SK-N-SH (cell line): ENCODE results near the gene CFTR. TPM values are rescaled to one million over a fixed set of nuclear protein-coding genes. Genes with fewer than 3 reads are reported as not detected.

Experiments
- CTCF ChIA-PET: fragments of 300-600, 350-600 bp; formaldehyde crosslinking; extraction: SDS; loops from one replicate; lab custom pipeline; 2021; lab: Yijun Ruan, JAX
- POLR2A ChIA-PET: fragments of 350-600 bp; sonication (Branson Sonifier 250); formaldehyde crosslinking; extraction: SDS; loops from one replicate; lab custom pipeline; 2020; ENCODE audit warnings: antibody characterized with exemption, inconsistent platforms; lab: Yijun Ruan, JAX
- DNase-seq: peaks from one replicate; pipeline ENCODE4 v3.0.0; 2012
- H2AFZ ChIP-seq: fragments of 200-600 bp; sonication (generic); 2 replicates; pipeline ENCODE4 v1.8.1; 2016; ENCODE audit warnings: antibody characterized with exemption, mild to moderate bottlenecking, low read depth
- H3F3A ChIP-seq: fragments of 200-600 bp; sonication (generic); replicated peaks from 2 replicates; pipeline ENCODE3; 2016; ENCODE audit warnings: antibody characterized with exemption, mild to moderate bottlenecking; ENCODE audit not compliant: insufficient read depth
- H3K27ac ChIP-seq, 2 experiments: fragments of 200-500 bp in 1 of 2; fragments of 200-600 bp in 1 of 2; sonication (Bioruptor generic) in 1 of 2; sonication (generic), shearing (Covaris generic) in 1 of 2; 2 replicates each; pipeline versions ENCODE4 v1.5.1 to v1.6.1; 2014 to 2016; ENCODE audit warnings: low read depth in 2 of 2, inconsistent platforms in 1 of 2, low read length in 1 of 2, mild to moderate bottlenecking in 1 of 2, mixed read lengths in 1 of 2
- H3K27me3 ChIP-seq: fragments of 200-600 bp; sonication (generic), shearing (Covaris generic); 2 replicates; pipeline ENCODE4 v1.6.1; 2016; ENCODE audit warnings: mixed run types; ENCODE audit not compliant: insufficient read depth
- H3K36me3 ChIP-seq, 2 experiments: fragments of 200-500 bp in 1 of 2; fragments of 200-600 bp in 1 of 2; sonication (Bioruptor generic) in 1 of 2; sonication (generic) in 1 of 2; replicated peaks in 1 of 2; 2 replicates each; pipeline versions ENCODE3 to v1.5.1; 2014 to 2016; ENCODE audit warnings: low read length in 1 of 2, mild to moderate bottlenecking in 1 of 2; ENCODE audit not compliant: insufficient read depth in 2 of 2, control insufficient read depth in 1 of 2
- H3K4me1 ChIP-seq, 2 experiments: fragments of 200-500 bp in 1 of 2; fragments of 200-600 bp in 1 of 2; sonication (Bioruptor generic) in 1 of 2; sonication (generic), shearing (Covaris generic) in 1 of 2; 2 replicates each; pipeline versions ENCODE4 v1.5.1 to v1.6.1; 2014 to 2016; ENCODE audit warnings: low read depth in 1 of 2, low read length in 1 of 2, mixed run types in 1 of 2; ENCODE audit not compliant: insufficient read depth in 2 of 2, control insufficient read depth in 1 of 2
- H3K4me2 ChIP-seq: fragments of 200-600 bp; sonication (generic), shearing (Covaris generic); 2 replicates; pipeline ENCODE4 v1.6.1; 2017; ENCODE audit warnings: mixed run types
- H3K4me3 ChIP-seq, 2 experiments: fragments of 200-500 bp in 1 of 2; fragments of 200-600 bp in 1 of 2; sonication (Bioruptor generic) in 1 of 2; sonication (generic), shearing (Covaris generic) in 1 of 2; 2 replicates each; pipeline versions ENCODE4 v1.5.1 to v1.8.1; 2014 to 2016; ENCODE audit warnings: low read depth in 2 of 2, inconsistent platforms in 1 of 2, low read length in 1 of 2, mild to moderate bottlenecking in 1 of 2, mixed read lengths in 1 of 2, moderate library complexity in 1 of 2
- H3K79me2 ChIP-seq: fragments of 200-600 bp; sonication (generic); 2 replicates; pipeline ENCODE4 v1.8.1; 2017; ENCODE audit warnings: mild to moderate bottlenecking; ENCODE audit not compliant: insufficient read depth
- H3K9ac ChIP-seq: fragments of 200-600 bp; sonication (generic); 2 replicates; pipeline ENCODE4 v1.6.1; 2017; ENCODE audit warnings: mixed run types
- H3K9me2 ChIP-seq: fragments of 200-600 bp; sonication (generic); 2 replicates; pipeline ENCODE4 v1.6.1; 2017; ENCODE audit warnings: mixed run types
- H3K9me3 ChIP-seq: fragments of 200-600 bp; sonication (generic); 2 replicates; pipeline ENCODE4 v1.6.1; 2017; ENCODE audit warnings: mixed run types, mild to moderate bottlenecking, moderate library complexity
- H4K20me1 ChIP-seq: fragments of 200-600 bp; sonication (generic); 2 replicates; pipeline ENCODE4 v1.6.1; 2017; ENCODE audit warnings: mild to moderate bottlenecking, mixed run types; ENCODE audit not compliant: insufficient read depth
- ELF1 ChIP-seq: IDR thresholded peaks from 2 replicates; pipeline ENCODE4 v1.4.0; 2012
- FOXJ3 ChIP-seq: sonication (generic); formaldehyde crosslinking; IDR thresholded peaks from 2 replicates; pipeline ENCODE4 v1.5.1; 2020; ENCODE audit warnings: mild to moderate bottlenecking, missing genetic modification reagents
- GABPA ChIP-seq: IDR thresholded peaks from 2 replicates; pipeline ENCODE4 v1.4.0; 2012; ENCODE audit warnings: low read depth, mild to moderate bottlenecking
- JUND ChIP-seq: IDR thresholded peaks from 2 replicates; pipeline ENCODE4 v1.4.0; 2012
- NFIC ChIP-seq: IDR thresholded peaks from 2 replicates; pipeline ENCODE4 v1.4.0; 2012; ENCODE audit warnings: borderline replicate concordance
- NRF1 ChIP-seq: IDR thresholded peaks from 2 replicates; pipeline ENCODE4 v1.6.1; 2012; ENCODE audit warnings: low read depth, mild to moderate bottlenecking, low read length
- RAD21 ChIP-seq: IDR thresholded peaks from 2 replicates; pipeline ENCODE4 v1.6.1; 2012; ENCODE audit warnings: mild to moderate bottlenecking, low read length
- RCOR1 ChIP-seq: fragments of 150-350 bp; IDR thresholded peaks from 2 replicates; pipeline ENCODE4 v1.6.1; 2017; ENCODE audit warnings: antibody characterized with exemption, low read length
- RFX5 ChIP-seq: IDR thresholded peaks from 2 replicates; pipeline ENCODE4 v1.6.1; 2012; ENCODE audit warnings: mild to moderate bottlenecking, improper control_type of control experiment, low read length
- RXRA ChIP-seq: IDR thresholded peaks from 2 replicates; pipeline ENCODE4 v1.4.0; 2012; ENCODE audit warnings: low read depth, mild to moderate bottlenecking, borderline replicate concordance
- SMC3 ChIP-seq: IDR thresholded peaks from 2 replicates; pipeline ENCODE4 v1.6.1; 2012; ENCODE audit warnings: low read depth, low read length, improper control_type of control experiment
- TAF1 ChIP-seq: IDR thresholded peaks from 2 replicates; pipeline ENCODE4 v1.6.1; 2012; ENCODE audit warnings: low read depth, mild to moderate bottlenecking, low read length, moderate library complexity, borderline replicate concordance
- TCF12 ChIP-seq: IDR thresholded peaks from 2 replicates; pipeline ENCODE4 v1.4.0; 2012
- WGBS: methylation state at CpG from one replicate; pipeline ENCODE4 v1.1.6; 2017; ENCODE audit warnings: low lambda C conversion rate; 5-methylcytosine and 5-hydroxymethylcytosine counted together
- polyA plus RNA-seq, 3 experiments: library from polyadenylated mRNA; depleted of rRNA; stranded (reverse); fragments of >200 nt; gene quantifications; 2 replicates each; pipeline ENCODE4 v1.2.3, GENCODE V29; 2012
- TF ChIP-seq, protein P1 (sequence below): IDR thresholded peaks from 2 replicates; pipeline ENCODE4; 2012
- TF ChIP-seq, protein P2 (sequence below): IDR thresholded peaks from 2 replicates; pipeline ENCODE4 v1.6.1; 2012; ENCODE audit warnings: mild to moderate bottlenecking, low read depth, low read length, moderate library complexity
- TF ChIP-seq, protein P3 (sequence below): fragments of 150-350 bp; IDR thresholded peaks from 2 replicates; pipeline ENCODE4 v1.6.1; 2017; ENCODE audit warnings: antibody characterized with exemption, low read length, low read depth, borderline replicate concordance
- TF ChIP-seq, protein P4 (sequence below): fragments of 150-350 bp; IDR thresholded peaks from 2 replicates; pipeline ENCODE4 v1.6.1; 2016; ENCODE audit warnings: mild to moderate bottlenecking, low read depth, low read length
- TF ChIP-seq, protein P5 (sequence below): IDR thresholded peaks from 2 replicates; pipeline ENCODE4 v1.4.0; 2012; ENCODE audit warnings: low read depth, borderline replicate concordance
- TF ChIP-seq, protein P6 (sequence below): IDR thresholded peaks from 2 replicates; pipeline ENCODE4 v1.4.0; 2012; ENCODE audit warnings: low read depth

The CFTR gene
- polyA plus RNA-seq, 1 of the 3 experiments (the other 2 are of a cell fraction): not detected

DNA sequence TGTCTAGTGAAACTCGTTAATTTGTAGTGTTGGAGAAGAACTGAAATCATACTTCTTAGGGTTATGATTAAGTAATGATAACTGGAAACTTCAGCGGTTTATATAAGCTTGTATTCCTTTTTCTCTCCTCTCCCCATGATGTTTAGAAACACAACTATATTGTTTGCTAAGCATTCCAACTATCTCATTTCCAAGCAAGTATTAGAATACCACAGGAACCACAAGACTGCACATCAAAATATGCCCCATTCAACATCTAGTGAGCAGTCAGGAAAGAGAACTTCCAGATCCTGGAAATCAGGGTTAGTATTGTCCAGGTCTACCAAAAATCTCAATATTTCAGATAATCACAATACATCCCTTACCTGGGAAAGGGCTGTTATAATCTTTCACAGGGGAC, 187.6 kb downstream of the CFTR start:
- H3K4me2 ChIP-seq: no peak overlapping the region
- H3K27ac ChIP-seq: no peak overlapping the region
- DNase-seq: no peak
- ChIA-PET POLR2A (no interaction called here), CTCF (no interaction called here)
- 7% methylated on average over 2 of the region's 2 CpGs for WGBS
- H3K4me1 ChIP-seq: no peaks in the 10 kb centered on the region
- H2AFZ ChIP-seq: no peak overlapping the region
- no peak overlapping the region for H3K4me3 ChIP-seq
- H3K9ac ChIP-seq: no peak overlapping the region
- H3F3A ChIP-seq: no peaks in the 10 kb centered on the region
- no peaks in the 10 kb centered on the region for H3K79me2 ChIP-seq
- no peaks in the 10 kb centered on the region for H4K20me1 ChIP-seq
- no peaks in the 10 kb centered on the region for H3K36me3 ChIP-seq
- TF ChIP-seq JUND (no peak), RXRA (no peak), FOXJ3 (no peak), RFX5 (no peak), TAF1 (no peak), SMC3 (no peak), NRF1 (no peak)
- TF ChIP-seq, protein P1, sequence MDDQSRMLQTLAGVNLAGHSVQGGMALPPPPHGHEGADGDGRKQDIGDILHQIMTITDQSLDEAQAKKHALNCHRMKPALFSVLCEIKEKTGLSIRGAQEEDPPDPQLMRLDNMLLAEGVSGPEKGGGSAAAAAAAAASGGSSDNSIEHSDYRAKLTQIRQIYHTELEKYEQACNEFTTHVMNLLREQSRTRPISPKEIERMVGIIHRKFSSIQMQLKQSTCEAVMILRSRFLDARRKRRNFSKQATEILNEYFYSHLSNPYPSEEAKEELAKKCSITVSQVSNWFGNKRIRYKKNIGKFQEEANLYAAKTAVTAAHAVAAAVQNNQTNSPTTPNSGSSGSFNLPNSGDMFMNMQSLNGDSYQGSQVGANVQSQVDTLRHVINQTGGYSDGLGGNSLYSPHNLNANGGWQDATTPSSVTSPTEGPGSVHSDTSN: no peak
- TF ChIP-seq, protein P2, sequence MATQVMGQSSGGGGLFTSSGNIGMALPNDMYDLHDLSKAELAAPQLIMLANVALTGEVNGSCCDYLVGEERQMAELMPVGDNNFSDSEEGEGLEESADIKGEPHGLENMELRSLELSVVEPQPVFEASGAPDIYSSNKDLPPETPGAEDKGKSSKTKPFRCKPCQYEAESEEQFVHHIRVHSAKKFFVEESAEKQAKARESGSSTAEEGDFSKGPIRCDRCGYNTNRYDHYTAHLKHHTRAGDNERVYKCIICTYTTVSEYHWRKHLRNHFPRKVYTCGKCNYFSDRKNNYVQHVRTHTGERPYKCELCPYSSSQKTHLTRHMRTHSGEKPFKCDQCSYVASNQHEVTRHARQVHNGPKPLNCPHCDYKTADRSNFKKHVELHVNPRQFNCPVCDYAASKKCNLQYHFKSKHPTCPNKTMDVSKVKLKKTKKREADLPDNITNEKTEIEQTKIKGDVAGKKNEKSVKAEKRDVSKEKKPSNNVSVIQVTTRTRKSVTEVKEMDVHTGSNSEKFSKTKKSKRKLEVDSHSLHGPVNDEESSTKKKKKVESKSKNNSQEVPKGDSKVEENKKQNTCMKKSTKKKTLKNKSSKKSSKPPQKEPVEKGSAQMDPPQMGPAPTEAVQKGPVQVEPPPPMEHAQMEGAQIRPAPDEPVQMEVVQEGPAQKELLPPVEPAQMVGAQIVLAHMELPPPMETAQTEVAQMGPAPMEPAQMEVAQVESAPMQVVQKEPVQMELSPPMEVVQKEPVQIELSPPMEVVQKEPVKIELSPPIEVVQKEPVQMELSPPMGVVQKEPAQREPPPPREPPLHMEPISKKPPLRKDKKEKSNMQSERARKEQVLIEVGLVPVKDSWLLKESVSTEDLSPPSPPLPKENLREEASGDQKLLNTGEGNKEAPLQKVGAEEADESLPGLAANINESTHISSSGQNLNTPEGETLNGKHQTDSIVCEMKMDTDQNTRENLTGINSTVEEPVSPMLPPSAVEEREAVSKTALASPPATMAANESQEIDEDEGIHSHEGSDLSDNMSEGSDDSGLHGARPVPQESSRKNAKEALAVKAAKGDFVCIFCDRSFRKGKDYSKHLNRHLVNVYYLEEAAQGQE: no peak
- TF ChIP-seq, all 33 proteins: peak for 0
- Histone ChIP-seq H3K9me3 (no peaks in the 10 kb centered on the region), H3K27me3 (0 out of 2 replicates have a peak, but pooled peaks cover 7% of the 10 kb centered on the region), H3K9me2 (0 out of 2 replicates have a peak, but pooled peaks cover 3% of the 10 kb centered on the region)

DNA sequence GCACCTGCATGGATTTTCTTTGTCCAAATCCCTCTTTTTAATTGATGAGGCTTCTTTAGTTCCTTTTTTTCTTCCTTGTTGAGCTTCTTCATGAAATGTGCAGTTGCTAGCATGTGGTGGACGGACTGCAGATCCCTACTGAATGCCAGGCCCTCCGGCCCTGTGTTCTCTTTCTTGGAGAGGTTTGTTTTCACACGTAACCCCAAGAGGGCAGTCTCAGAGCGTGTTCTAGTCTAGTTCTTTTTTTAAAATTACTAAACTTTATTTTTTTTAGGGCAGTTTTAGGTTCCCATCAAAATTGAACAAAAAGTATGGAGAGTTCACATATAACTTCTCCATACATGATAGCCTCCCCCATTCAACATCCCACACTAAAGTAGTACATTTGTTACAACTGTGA, 190.0 kb downstream of the CFTR start:
- DNase-seq: no peak
- 0 out of 2 replicates have a peak, but pooled peaks cover 13% of the 10 kb centered on the region for H3K27me3 ChIP-seq
- H3K9me3 ChIP-seq: no peaks in the 10 kb centered on the region
- H3K4me3 ChIP-seq: no peak overlapping the region
- H3K27ac ChIP-seq: no peak overlapping the region
- ChIA-PET POLR2A (no interaction called here), CTCF (no interaction called here)
- no peaks in the 10 kb centered on the region for H3F3A ChIP-seq
- H2AFZ ChIP-seq: no peak overlapping the region
- H4K20me1 ChIP-seq: no peaks in the 10 kb centered on the region
- H3K36me3 ChIP-seq: no peaks in the 10 kb centered on the region
- H3K4me1 ChIP-seq: no peaks in the 10 kb centered on the region
- 6% methylated on average over 4 of the region's 4 CpGs for WGBS
- no peak overlapping the region for H3K9ac ChIP-seq
- H3K79me2 ChIP-seq: no peaks in the 10 kb centered on the region
- H3K9me2 ChIP-seq: no peaks in the 10 kb centered on the region
- no peak overlapping the region for H3K4me2 ChIP-seq
- TF ChIP-seq GABPA (no peak), NFIC (no peak), ELF1 (no peak), NRF1 (no peak), RCOR1 (no peak), TCF12 (no peak), SMC3 (no peak), RAD21 (no peak)
- TF ChIP-seq, protein P1: no peak
- TF ChIP-seq, protein P3, sequence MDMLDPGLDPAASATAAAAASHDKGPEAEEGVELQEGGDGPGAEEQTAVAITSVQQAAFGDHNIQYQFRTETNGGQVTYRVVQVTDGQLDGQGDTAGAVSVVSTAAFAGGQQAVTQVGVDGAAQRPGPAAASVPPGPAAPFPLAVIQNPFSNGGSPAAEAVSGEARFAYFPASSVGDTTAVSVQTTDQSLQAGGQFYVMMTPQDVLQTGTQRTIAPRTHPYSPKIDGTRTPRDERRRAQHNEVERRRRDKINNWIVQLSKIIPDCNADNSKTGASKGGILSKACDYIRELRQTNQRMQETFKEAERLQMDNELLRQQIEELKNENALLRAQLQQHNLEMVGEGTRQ: no peak
- TF ChIP-seq, protein P4, sequence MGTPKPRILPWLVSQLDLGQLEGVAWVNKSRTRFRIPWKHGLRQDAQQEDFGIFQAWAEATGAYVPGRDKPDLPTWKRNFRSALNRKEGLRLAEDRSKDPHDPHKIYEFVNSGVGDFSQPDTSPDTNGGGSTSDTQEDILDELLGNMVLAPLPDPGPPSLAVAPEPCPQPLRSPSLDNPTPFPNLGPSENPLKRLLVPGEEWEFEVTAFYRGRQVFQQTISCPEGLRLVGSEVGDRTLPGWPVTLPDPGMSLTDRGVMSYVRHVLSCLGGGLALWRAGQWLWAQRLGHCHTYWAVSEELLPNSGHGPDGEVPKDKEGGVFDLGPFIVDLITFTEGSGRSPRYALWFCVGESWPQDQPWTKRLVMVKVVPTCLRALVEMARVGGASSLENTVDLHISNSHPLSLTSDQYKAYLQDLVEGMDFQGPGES: no peak
- TF ChIP-seq, protein P5, sequence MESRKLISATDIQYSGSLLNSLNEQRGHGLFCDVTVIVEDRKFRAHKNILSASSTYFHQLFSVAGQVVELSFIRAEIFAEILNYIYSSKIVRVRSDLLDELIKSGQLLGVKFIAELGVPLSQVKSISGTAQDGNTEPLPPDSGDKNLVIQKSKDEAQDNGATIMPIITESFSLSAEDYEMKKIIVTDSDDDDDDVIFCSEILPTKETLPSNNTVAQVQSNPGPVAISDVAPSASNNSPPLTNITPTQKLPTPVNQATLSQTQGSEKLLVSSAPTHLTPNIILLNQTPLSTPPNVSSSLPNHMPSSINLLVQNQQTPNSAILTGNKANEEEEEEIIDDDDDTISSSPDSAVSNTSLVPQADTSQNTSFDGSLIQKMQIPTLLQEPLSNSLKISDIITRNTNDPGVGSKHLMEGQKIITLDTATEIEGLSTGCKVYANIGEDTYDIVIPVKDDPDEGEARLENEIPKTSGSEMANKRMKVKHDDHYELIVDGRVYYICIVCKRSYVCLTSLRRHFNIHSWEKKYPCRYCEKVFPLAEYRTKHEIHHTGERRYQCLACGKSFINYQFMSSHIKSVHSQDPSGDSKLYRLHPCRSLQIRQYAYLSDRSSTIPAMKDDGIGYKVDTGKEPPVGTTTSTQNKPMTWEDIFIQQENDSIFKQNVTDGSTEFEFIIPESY: no peak
- TF ChIP-seq, protein P6, sequence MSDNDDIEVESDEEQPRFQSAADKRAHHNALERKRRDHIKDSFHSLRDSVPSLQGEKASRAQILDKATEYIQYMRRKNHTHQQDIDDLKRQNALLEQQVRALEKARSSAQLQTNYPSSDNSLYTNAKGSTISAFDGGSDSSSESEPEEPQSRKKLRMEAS: no peak
